ENCODE results near the gene CSAD. TPM values are rescaled to one million over a fixed set of nuclear protein-coding genes. Genes with fewer than 3 reads are reported as not detected.

The CSAD gene
- 5.5 and 7.8 TPM in 2 replicates for total RNA-seq

DNA sequence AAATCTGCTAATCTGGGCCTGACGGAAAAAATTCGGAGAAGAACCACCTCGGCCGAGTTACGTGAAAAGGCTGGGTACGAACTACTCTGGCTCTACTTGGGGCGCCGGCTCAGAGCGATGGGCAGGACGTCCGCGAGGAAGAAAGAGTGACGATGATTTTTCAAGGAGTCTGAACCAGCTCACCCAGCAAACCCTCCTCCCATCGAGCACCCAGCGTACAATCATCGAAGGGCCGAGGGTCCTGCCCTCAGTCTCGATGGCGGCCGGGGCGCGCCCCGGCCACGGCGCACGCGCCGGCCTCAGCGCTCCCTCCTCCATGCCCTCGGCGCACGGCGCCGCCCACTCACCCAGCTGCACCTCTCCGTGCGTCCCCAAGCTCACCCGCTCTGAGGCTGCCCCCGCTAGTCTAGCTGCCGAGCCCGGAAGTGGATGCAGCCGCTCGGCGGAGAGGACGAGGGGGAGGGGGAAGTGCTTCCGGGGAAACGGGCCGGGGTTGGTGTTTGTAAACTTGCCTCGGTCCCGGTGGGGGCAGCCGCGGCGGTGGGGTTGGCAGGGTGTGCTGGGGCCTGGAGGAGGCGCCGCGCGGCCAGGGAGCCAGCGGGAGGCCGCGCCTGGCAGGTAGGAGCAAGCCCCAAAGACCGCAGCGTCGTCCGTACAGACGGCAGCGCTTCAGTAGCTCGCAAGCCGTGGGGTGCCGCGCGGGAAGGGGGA is at the start of gene CSAD, which contains the start of gene ZNF740:
TSS of gene CSAD (minus strand) at position 706 of the 711 bp plus-strand sequence. CDS start 7,455 bp downstream, outside the sequence.
TSS of gene ZNF740 (plus strand) at position 503 of the 711 bp plus-strand sequence. CDS start 1,262 bp downstream, outside the sequence.
- peak; percentile 97 for DNase-seq (ENCODE audit: low read depth)
- no peak for TF ChIP-seq CTCF (IDR thresholded peaks at IDR 0.05; ENCODE audit: insufficient read depth, low read depth, low read length)
- H3K4me3 ChIP-seq (ENCODE audit: low read depth, low read length), result peak within 1 kb of the TSS; percentile 81

- DNase-seq (ENCODE audit: low read depth), result no peak
- TF ChIP-seq CTCF (IDR thresholded peaks at IDR 0.05; ENCODE audit: insufficient read depth, low read depth, low read length), result no peak
- no peak overlapping the region for H3K4me3 ChIP-seq (ENCODE audit: low read depth, low read length)
Measured at GRCh38 chr12:53230108-53230845, 49.6 kb upstream of the CSAD start.

DNA sequence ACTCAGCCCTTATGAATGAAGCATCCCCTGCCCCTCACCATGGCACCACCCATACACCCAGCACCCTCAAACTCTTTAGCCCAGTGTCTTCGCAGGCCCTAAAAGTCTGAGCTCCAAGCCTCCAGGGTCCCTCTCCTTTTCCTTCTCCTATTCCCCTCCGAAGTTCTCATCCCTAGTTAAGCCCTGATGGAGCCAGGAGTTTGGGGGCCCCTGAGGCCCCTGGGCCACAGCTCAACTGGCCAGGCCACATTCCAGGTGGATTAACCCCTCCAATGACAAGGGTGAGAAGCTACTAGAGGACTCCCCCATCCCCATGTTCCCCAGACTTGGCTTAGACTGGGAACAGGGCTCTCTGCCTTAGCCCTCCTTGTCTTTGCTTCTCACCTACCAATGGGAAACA is 48.7 kb upstream of the CSAD start:
- no peak for DNase-seq (ENCODE audit: low read depth)
- no peak for TF ChIP-seq CTCF (IDR thresholded peaks at IDR 0.05; ENCODE audit: insufficient read depth, low read depth, low read length)
- no peak overlapping the region for H3K4me3 ChIP-seq (ENCODE audit: low read depth, low read length)

DNA sequence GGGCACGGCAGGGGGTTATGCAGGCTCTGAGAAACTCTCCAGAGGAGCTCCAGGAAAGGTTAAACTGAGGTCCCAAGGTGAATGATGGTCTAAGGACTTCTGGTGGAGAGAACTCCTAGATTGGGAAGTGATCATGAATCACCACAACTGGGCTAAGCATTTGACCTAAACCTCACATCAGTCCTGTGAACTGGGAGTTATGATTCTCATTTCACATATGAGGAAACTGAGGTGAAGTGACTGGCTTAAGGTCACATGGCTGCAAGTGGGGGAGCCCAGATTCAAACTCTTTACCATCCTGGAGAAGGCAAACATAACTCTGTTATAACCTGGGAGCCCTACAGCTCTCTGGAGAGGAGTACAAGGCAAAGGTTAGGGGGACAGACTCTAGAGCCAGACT is 47.1 kb upstream of the CSAD start:
- no peak for DNase-seq (ENCODE audit: low read depth)
- TF ChIP-seq CTCF (IDR thresholded peaks at IDR 0.05; ENCODE audit: insufficient read depth, low read depth, low read length), result no peak
- no peak overlapping the region for H3K4me3 ChIP-seq (ENCODE audit: low read depth, low read length)

DNA sequence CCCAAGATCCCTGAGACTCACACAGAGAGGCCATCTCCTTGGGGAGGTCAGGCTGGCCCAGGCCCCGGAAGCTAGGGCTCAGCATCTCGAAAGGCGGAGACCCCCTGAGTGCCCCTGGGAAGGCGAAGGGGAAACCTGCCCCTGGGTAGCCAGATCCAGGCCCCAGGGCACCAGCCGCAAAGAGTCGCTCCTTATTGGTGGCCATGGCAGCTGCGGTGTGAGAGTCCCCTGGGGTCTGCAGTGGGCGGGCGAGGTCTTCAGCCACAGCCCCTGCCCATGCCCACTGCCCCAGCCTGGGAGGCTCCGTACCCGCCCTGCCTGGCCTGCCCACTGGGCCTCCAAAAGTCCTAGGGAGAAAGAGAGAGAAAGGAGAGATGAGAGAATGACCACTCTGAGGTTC is 46.6 kb upstream of the CSAD start:
- no peak for DNase-seq (ENCODE audit: low read depth)
- TF ChIP-seq CTCF (IDR thresholded peaks at IDR 0.05; ENCODE audit: insufficient read depth, low read depth, low read length), result no peak

DNA sequence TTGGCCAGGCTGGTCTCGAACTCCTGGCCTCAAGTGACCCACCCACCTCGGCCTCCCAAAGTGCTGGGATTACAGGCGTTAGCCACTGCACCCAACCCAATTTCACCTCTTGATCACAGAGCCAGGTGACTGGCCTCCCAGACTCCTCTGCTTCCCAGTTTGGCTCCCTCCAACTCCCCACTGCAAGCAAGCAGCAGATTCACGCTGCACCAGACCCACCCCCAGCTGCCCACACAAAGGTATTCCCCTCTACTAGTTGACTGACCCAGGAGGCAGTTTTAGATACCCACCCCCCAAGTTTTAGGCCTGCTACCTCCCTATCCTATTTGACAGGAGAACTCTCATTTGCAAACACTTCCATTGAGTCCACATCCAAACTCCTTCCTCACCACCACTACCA is 46.1 kb upstream of the CSAD start:
- TF ChIP-seq CTCF (IDR thresholded peaks at IDR 0.05; ENCODE audit: insufficient read depth, low read depth, low read length), result no peak
- no peak for DNase-seq (ENCODE audit: low read depth)

More for the DNA sequence above, 46.6 kb upstream of the CSAD start:
- no peak overlapping the region for H3K4me3 ChIP-seq (ENCODE audit: low read depth, low read length)

More for the DNA sequence above, 46.1 kb upstream of the CSAD start:
- H3K4me3 ChIP-seq (ENCODE audit: low read depth, low read length), result no peak overlapping the region
